K562 (cell line): ENCODE measurements around the gene DAO. TPM values are rescaled to one million over a fixed set of nuclear protein-coding genes. Genes with fewer than 3 reads are reported as not detected.

Experiments used
- ATAC-seq: fragments of 200-7000 bp; cut with Tn5 transposase; 3 replicates; pipeline ENCODE4 v1.9.1; 2020; ENCODE audit warnings: moderate library complexity
- BruUV-seq: library from RNA; stranded (reverse); fragments of 400-500 nt; replicated peaks from 2 replicates; lab custom pipeline; 2021; lab: Mats Ljungman, UMichigan
- CTCF ChIA-PET: fragments of 300-600 bp; formaldehyde crosslinking; extraction: SDS; loops from one replicate; lab custom pipeline; 2021; ENCODE audit warnings: low intra/inter-chr PET ratio; lab: Yijun Ruan, JAX
- POLR2A ChIA-PET: fragments of 300-600, 350-650 bp; sonication (Branson Sonifier 250); formaldehyde crosslinking; extraction: SDS; loops from one replicate; lab custom pipeline; 2021; ENCODE audit warnings: antibody characterized with exemption, inconsistent platforms; lab: Yijun Ruan, JAX
- DNase-seq, 4 experiments: peaks; one replicate each; pipeline versions ENCODE4 v3.0.0 to v3.0.0-alpha.2; 2011 to 2018; ENCODE audit warnings: low spot score in 3 of 4, mixed read lengths in 3 of 4; ENCODE audit errors: extremely low read depth in 1 of 4
- FAIRE-seq: peaks from 2 replicates; lab custom pipeline; 2011; peaks lifted over from hg19 to GRCh38; lab: Jason Lieb, UNC
- H2AFZ ChIP-seq: 2 replicates; pipeline ENCODE4 v1.6.0; 2011; ENCODE audit warnings: low read depth, low read length, control low read depth, inconsistent platforms
- H3K27ac ChIP-seq: fragments of 200-600 bp; 3 replicates; pipeline ENCODE4 v1.8.0; 2011; ENCODE audit warnings: low read depth, mild to moderate bottlenecking, control low read depth, inconsistent platforms, low read length, moderate library complexity, mixed read lengths; ENCODE audit errors: extremely low read depth
- H3K27me3 ChIP-seq, 2 experiments: fragments of 300-600 bp in 1 of 2; 2 replicates in 1 of 2; 3 replicates in 1 of 2; pipeline versions ENCODE4 v1.6.0 to v1.8.0; 2011; ENCODE audit warnings: inconsistent platforms in 2 of 2, low read length in 2 of 2, mild to moderate bottlenecking in 1 of 2, mixed read lengths in 1 of 2, moderate library complexity in 1 of 2; ENCODE audit not compliant: control insufficient read depth in 2 of 2, insufficient read depth in 2 of 2
- H3K36me3 ChIP-seq: fragments of 300-600 bp; 3 replicates; pipeline ENCODE4 v1.8.0; 2011; ENCODE audit warnings: mild to moderate bottlenecking, low read length, inconsistent platforms; ENCODE audit not compliant: control insufficient read depth, insufficient read depth
- H3K4me1 ChIP-seq, 2 experiments: fragments of 200-600 bp in 1 of 2; replicated peaks in 1 of 2; 2 replicates in 1 of 2; 3 replicates in 1 of 2; pipeline versions ENCODE4 v1.5.1 to v1.8.0; 2011; ENCODE audit warnings: inconsistent platforms in 2 of 2, low read length in 2 of 2, mild to moderate bottlenecking in 1 of 2, mixed read lengths in 1 of 2, moderate library complexity in 1 of 2; ENCODE audit not compliant: control insufficient read depth in 2 of 2, insufficient read depth in 2 of 2
- H3K4me2 ChIP-seq: 2 replicates; pipeline ENCODE4 v1.6.1; 2011; ENCODE audit warnings: low read length, control low read depth, inconsistent platforms, mixed read lengths; ENCODE audit not compliant: insufficient read depth
- H3K4me3 ChIP-seq: fragments of 200-600 bp; sonication (generic), shearing (Covaris generic); 2 replicates; pipeline ENCODE4 v1.5.1; 2016; ENCODE audit warnings: control low read depth, inconsistent platforms
- H3K79me2 ChIP-seq: fragments of 200-600 bp; 3 replicates; pipeline ENCODE4 v1.8.0; 2011; ENCODE audit warnings: low read length, inconsistent platforms; ENCODE audit not compliant: control insufficient read depth, insufficient read depth
- H3K9ac ChIP-seq, 2 experiments: 2 replicates each; pipeline versions ENCODE4 v1.6.0 to v1.6.1; 2011; ENCODE audit warnings: low read depth in 2 of 2, low read length in 2 of 2, control low read depth in 1 of 2, inconsistent platforms in 1 of 2, mild to moderate bottlenecking in 1 of 2, mixed read lengths in 1 of 2; ENCODE audit not compliant: insufficient read depth in 1 of 2
- H3K9me1 ChIP-seq: one replicate; pipeline ENCODE4 v1.6.0; 2011; ENCODE audit warnings: inconsistent platforms, mild to moderate bottlenecking, low read length, moderate library complexity; ENCODE audit not compliant: control insufficient read depth, insufficient read depth
- H3K9me3 ChIP-seq: replicated peaks from 2 replicates; pipeline ENCODE4 v1.5.1; 2011; ENCODE audit warnings: low read depth, low read length, inconsistent platforms; ENCODE audit not compliant: control insufficient read depth, insufficient read depth
- H4K20me1 ChIP-seq: replicated peaks from 2 replicates; pipeline ENCODE4 v1.6.1; 2011; ENCODE audit warnings: low read length, inconsistent platforms, mixed read lengths; ENCODE audit not compliant: control insufficient read depth, insufficient read depth
- ARID4B ChIP-seq: sonication (generic); formaldehyde crosslinking; IDR thresholded peaks from 2 replicates; pipeline ENCODE4 v1.8.0; 2022; ENCODE audit warnings: mild to moderate bottlenecking, missing genetic modification reagents
- ELK1 ChIP-seq: sonication (generic); formaldehyde crosslinking; IDR thresholded peaks from 2 replicates; pipeline ENCODE4 v1.8.1; 2022; ENCODE audit warnings: missing genetic modification reagents
- FUS ChIP-seq: fragments of 200-400 bp; formaldehyde crosslinking; optimal IDR thresholded peaks from 2 replicates; pipeline ENCODE3; 2017; ENCODE audit warnings: low read depth, low read length
- HNRNPUL1 ChIP-seq: fragments of 200-400 bp; formaldehyde crosslinking; IDR thresholded peaks from 2 replicates; pipeline ENCODE4 v1.6.1; 2017; ENCODE audit warnings: low read length
- KLF16 ChIP-seq: IDR thresholded peaks from 2 replicates; pipeline ENCODE4 v1.6.1; 2016; ENCODE audit warnings: antibody characterized with exemption
- MEIS2 ChIP-seq: fragments of 450-650 bp; IDR thresholded peaks from 2 replicates; pipeline ENCODE4 v1.6.1; 2014; ENCODE audit warnings: mild to moderate bottlenecking; ENCODE audit not compliant: partially characterized antibody
- NFIC ChIP-seq: fragments of 450-650 bp; IDR thresholded peaks from 2 replicates; pipeline ENCODE4 v1.6.1; 2017; ENCODE audit warnings: mild to moderate bottlenecking, inconsistent platforms
- NR3C1 ChIP-seq: sonication (generic); formaldehyde crosslinking; IDR thresholded peaks from 2 replicates; pipeline ENCODE4 v1.8.1; 2022; ENCODE audit warnings: missing genetic modification reagents
- PPARD ChIP-seq: fragments of 250-450 bp; sonication (Bioruptor Pico); IDR thresholded peaks from 2 replicates; pipeline ENCODE4 v1.8.0; 2022; ENCODE audit warnings: inconsistent platforms, mild to moderate bottlenecking, moderate library complexity
- RBM39 ChIP-seq: fragments of 200-400 bp; formaldehyde crosslinking; optimal IDR thresholded peaks from 2 replicates; pipeline ENCODE3; 2018; ENCODE audit warnings: low read depth, low read length
- SP2 ChIP-seq: IDR thresholded peaks from 2 replicates; pipeline ENCODE4 v1.6.1; 2011; ENCODE audit warnings: mild to moderate bottlenecking, low read depth, low read length, moderate library complexity; ENCODE audit not compliant: poor library complexity, severe bottlenecking; ENCODE audit errors: extremely low read depth
- USF1 ChIP-seq: sonication (generic); formaldehyde crosslinking; IDR thresholded peaks from 2 replicates; pipeline ENCODE4 v1.9.0; 2022; ENCODE audit warnings: mild to moderate bottlenecking, missing genetic modification reagents
- ZNF444 ChIP-seq: fragments of 250-450 bp; sonication (Bioruptor Pico); IDR thresholded peaks from 2 replicates; pipeline ENCODE4 v1.4.0; 2020; ENCODE audit warnings: mild to moderate bottlenecking, moderate library complexity
- in situ Hi-C: fragments of 300-500 bp; cut with MboI; formaldehyde crosslinking; loops from 4 replicates; pipeline ENCODE4 v1.15.0; 2018; ENCODE audit warnings: inconsistent platforms, mixed read lengths
- intact Hi-C: fragments of 100-400 bp; cut with micrococcal nuclease; formaldehyde crosslinking; loops from 2 replicates; pipeline ENCODE4 v1.14.2; 2022
- polyA plus RNA-seq, 8 experiments: library from polyadenylated mRNA; depleted of rRNA in 4 of 8; stranded (reverse) in 5 of 8; unstranded in 3 of 8; fragments of >200 nt; fragmentation: Nextera tagmentation in 2 of 8; fragmentation: Illumina TruSeq in 1 of 8; extraction: Ambion mirVana in 2 of 8; extraction: Trizol in 1 of 8; gene quantifications; 2 replicates each; pipeline versions ENCODE4 v1.2.1 to v1.2.3, GENCODE V29; 2011 to 2014; ENCODE audit warnings: inconsistent platforms in 1 of 8, missing spikeins in 1 of 8
- total RNA-seq, 7 experiments: library from RNA; depleted of rRNA in 6 of 7; stranded (reverse); fragments of >200 nt in 6 of 7; fragmentation: Illumina TruSeq in 2 of 7; extraction: Trizol in 2 of 7; gene quantifications; 2 replicates each; pipeline versions ENCODE4 v1.2.1 to v1.2.3, GENCODE V29; 2011 to 2021; ENCODE audit warnings: low replicate concordance in 1 of 7

The DAO gene
- total and polyA plus RNA-seq, 9 of the 15 experiments (the other 6 are each of a cell fraction or from before 2014, with no cell fraction given) = not detected

GRCh38 chr12:108849660-108850059 is 30.2 kb upstream of the DAO start:
- ChIA-PET CTCF (no interaction called here), POLR2A (interaction anchor here (0.8 kb wide), 1 partner anchor 10 kb away, joined by 6 read pairs; no protein-coding TSS in a partner anchor)
- no peak overlapping the region for H3K27ac ChIP-seq
- intact Hi-C loops = loop anchor here (10.0 kb wide), 1 partner anchor 725 kb away; the partner anchor contains the start of gene WSCD2
- H2AFZ ChIP-seq = no peak overlapping the region
- H3K4me2 ChIP-seq = no peak overlapping the region
- H3K36me3 ChIP-seq = no peaks in the 10 kb centered on the region; the same call in 2 of the 3 replicates
- H3K9me3 ChIP-seq = no peaks in the 10 kb centered on the region; the same call in 1 of the 2 replicates
- no peak overlapping the region for H3K9ac ChIP-seq
- peaks cover under 1% of the 10 kb centered on the region; the same call in 1 of the 3 replicates for H3K79me2 ChIP-seq
- DNase-seq = peak; percentile 55 to 60 (median 58)
- no peaks in the 10 kb centered on the region for H3K27me3 ChIP-seq
- H3K4me3 ChIP-seq = no peak overlapping the region
- peaks cover 8 to 10% of the 10 kb centered on the region in 2 experiments; a peak in 4 of 5 replicates for H3K4me1 ChIP-seq
- H3K9me1 ChIP-seq = no peaks in the 10 kb centered on the region
- TF ChIP-seq HNRNPUL1 (no peak), MEIS2 (peak; percentile 22), PPARD (CRISPR knock-in tag) (no peak), ZNF444 (no peak), KLF16 (no peak), ELK1 (CRISPR knock-in tag) (no peak), USF1 (no peak), NR3C1 (no peak), RBM39 (no peak), NFIC (peak; percentile 67), SP2 (no peak), ARID4B (CRISPR knock-in tag) (no peak), FUS (no peak)
- in situ Hi-C loops = no loop called here
- H4K20me1 ChIP-seq = no peaks in the 10 kb centered on the region
- FAIRE-seq = peak; percentile 67
- BruUV-seq = no TSS peak
- no peak; the same call in 2 of the 3 replicates for ATAC-seq
